Right atrium auricular region (tissue), 2 donors: Measurements from ENCODE around the gene MEGF6. TPM values are rescaled to one million over a fixed set of nuclear protein-coding genes. Genes with fewer than 3 reads are reported as not detected.

Experiments used
- DNase-seq: peaks from one replicate; pipeline ENCODE4 v3.0.0-alpha.2; 2019; ENCODE audit warnings: low spot score
- H3K27ac ChIP-seq, 2 donors: fragments of 200-600 bp; sonication (generic); 1 replicate in 1 of 2; 2 replicates in 1 of 2; pipeline ENCODE4 v1.5.1; 2016 to 2019
- H3K27me3 ChIP-seq, 2 donors: fragments of 200-600 bp; sonication (generic); one replicate each; pipeline versions ENCODE4 v1.5.1 to v1.6.0; 2017 to 2019
- H3K36me3 ChIP-seq: fragments of 200-600 bp; sonication (generic); one replicate; pipeline ENCODE4 v1.5.1; 2016
- H3K4me1 ChIP-seq, 2 donors: fragments of 200-600 bp; sonication (generic); one replicate each; pipeline versions ENCODE4 v1.5.1 to v1.6.0; 2017 to 2019
- H3K4me3 ChIP-seq, 2 donors: fragments of 200-600 bp; sonication (generic); 1 replicate in 1 of 2; 2 replicates in 1 of 2; pipeline ENCODE4 v1.5.1; 2017 to 2019; ENCODE audit warnings: mild to moderate bottlenecking in 1 of 2, moderate library complexity in 1 of 2
- H3K9me3 ChIP-seq, 2 donors: fragments of 200-600 bp; sonication (generic); one replicate each; pipeline ENCODE4 v1.5.1; 2019
- total RNA-seq, 2 donors: library from RNA; depleted of rRNA; stranded (reverse); fragments of >200 nt; gene quantifications; one replicate each; pipeline ENCODE4 v1.1.0, GENCODE V29; 2016
- TF ChIP-seq, protein P1 (sequence below), 2 donors: fragments of 200-600 bp; sonication (generic); IDR thresholded peaks; one replicate each; pipeline ENCODE4 v1.5.1; 2019; ENCODE audit warnings: antibody characterized with exemption in 2 of 2

The MEGF6 gene
- total RNA-seq, 2 donors from 2014 or later = 14.9 to 32.6 TPM

DNA sequence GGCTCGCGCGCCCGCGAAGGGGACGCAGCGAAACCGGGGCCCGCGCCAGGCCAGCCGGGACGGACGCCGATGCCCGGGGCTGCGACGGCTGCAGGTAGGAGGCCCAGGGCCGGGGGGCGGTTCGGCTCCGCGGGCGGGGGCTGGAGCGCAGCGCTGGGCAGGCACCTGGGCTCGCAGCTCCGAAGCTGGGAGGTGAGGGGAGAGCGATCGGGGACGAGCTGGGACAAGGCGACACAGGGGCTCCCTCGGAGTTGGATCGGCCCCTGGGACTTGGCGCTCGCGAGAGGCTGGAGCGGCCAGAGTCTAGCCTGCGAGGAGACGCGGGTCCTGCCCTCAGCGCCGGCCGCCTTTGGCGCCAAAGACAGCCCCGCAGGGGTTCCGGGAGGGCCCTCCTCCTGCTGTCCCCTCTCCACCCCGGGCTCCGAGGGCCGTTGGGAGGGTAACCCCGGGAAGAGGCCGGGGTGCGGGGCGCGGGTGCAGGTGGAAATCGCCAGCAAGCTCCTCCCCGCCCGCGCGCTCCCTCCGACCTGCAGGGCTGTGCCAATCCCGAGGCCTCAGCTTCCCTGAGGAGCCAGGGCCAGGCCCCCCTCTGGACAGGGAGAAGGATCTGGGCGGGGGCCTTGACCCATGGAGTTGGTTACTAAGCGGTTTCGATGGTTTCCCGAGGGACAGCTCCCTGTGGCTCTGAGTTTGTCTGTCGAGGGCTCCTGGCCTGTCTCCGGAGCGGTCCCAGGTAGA, 41.4 kb upstream of the MEGF6 start:
- Histone ChIP-seq H3K4me3 (peak overlapping the region in 1 of 2 donors; percentile 71), H3K9me3 (no peaks in the 10 kb centered on the region), H3K36me3 (no peaks in the 10 kb centered on the region), H3K4me1 (peaks cover 0 to 41% of the 10 kb centered on the region in 2 donors), H3K27me3 (peaks cover 15 to 16% of the 10 kb centered on the region in 2 donors), H3K27ac (no peak overlapping the region)
- no peak for DNase-seq
- TF ChIP-seq, protein P1, sequence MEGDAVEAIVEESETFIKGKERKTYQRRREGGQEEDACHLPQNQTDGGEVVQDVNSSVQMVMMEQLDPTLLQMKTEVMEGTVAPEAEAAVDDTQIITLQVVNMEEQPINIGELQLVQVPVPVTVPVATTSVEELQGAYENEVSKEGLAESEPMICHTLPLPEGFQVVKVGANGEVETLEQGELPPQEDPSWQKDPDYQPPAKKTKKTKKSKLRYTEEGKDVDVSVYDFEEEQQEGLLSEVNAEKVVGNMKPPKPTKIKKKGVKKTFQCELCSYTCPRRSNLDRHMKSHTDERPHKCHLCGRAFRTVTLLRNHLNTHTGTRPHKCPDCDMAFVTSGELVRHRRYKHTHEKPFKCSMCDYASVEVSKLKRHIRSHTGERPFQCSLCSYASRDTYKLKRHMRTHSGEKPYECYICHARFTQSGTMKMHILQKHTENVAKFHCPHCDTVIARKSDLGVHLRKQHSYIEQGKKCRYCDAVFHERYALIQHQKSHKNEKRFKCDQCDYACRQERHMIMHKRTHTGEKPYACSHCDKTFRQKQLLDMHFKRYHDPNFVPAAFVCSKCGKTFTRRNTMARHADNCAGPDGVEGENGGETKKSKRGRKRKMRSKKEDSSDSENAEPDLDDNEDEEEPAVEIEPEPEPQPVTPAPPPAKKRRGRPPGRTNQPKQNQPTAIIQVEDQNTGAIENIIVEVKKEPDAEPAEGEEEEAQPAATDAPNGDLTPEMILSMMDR (IDR thresholded peaks at IDR 0.05) = no peak

DNA sequence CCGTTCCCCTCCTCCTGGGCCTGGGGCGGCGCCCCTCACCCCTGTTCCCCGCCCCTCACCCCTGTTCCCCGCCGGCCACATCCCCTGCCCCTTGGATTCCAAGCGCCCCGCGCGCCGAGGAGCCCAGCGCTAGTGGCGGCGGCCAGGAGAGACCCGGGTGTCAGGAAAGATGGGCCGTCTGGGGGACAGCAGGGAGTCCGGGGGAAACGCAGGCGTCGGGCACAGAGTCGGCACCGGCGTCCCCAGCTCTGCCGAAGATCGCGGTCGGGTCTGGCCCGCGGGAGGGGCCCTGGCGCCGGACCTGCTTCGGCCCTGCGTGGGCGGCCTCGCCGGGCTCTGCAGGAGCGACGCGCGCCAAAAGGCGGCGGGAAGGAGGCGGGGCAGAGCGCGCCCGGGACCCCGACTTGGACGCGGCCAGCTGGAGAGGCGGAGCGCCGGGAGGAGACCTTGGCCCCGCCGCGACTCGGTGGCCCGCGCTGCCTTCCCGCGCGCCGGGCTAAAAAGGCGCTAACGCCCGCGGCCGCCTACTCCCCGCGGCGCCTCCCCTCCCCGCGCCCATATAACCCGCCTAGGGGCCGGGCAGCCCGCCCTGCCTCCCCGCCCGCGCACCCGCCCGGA, 40.7 kb upstream of the MEGF6 start, which contains the start of gene TP73:
Gene TP73, plus strand, starts transcription at position 587 of the 618 bp plus-strand sequence. CDS start 29,850 bp downstream, outside the sequence.
- Histone ChIP-seq H3K4me3 (peak within 1 kb of the TSS; percentile 13 to 71), H3K9me3 (no peaks in the 10 kb centered on the region), H3K27me3 (peaks cover 15 to 16% of the 10 kb centered on the region in 2 donors), H3K36me3 (peaks cover 3% of the 10 kb centered on the region), H3K27ac (no peak within 1 kb of the TSS), H3K4me1 (peaks cover 0 to 41% of the 10 kb centered on the region in 2 donors)
- DNase-seq = no peak
- TF ChIP-seq, protein P1 (IDR thresholded peaks at IDR 0.05) = no peak

DNA sequence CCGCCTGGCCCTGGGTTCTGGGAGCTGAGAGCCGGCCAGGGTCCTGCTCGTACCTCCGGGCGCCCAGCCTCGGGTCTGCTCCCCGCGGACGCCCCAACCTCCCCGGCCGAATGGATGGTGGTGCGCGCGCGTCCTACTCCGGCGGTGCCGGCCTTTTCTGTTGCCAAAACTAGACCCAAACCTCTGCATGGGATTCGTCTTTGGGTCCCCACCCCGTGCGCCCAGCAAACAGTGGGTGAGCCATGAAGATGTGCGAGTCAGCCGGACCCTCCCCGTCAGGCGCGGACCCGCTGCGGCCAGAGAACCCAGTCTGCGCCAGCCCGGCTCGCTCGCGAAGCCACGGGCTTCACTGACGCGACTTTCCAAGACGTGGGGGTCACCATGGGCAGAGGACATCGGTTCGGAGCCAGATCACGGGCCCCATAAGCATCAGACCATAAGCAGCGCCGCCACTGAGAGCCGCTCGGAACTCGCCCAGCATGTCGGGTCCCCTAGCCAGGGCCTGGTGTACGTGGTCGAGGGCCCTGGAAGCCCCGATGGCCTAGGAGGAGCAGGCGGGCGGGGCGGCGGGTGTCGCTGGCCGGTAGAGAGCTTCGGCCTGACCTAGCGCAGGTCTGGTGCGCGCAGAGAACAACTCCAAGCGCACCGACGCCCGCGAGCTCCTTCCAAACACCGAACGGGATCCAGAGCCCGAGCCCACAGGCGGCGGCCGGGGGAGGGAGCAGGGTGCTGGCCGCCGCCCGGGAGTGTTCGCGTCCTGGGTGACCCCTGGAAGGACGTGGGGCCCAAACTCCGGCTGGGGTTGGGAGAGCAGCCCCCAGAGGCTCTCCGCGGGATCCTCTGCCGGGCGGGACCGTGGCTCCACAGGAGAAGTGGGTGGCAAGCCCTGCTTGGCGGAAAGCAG, 40.0 kb upstream of the MEGF6 start:
- H3K4me3 ChIP-seq = peak overlapping the region in 1 of 2 donors; percentile 71
- peaks cover 0 to 41% of the 10 kb centered on the region in 2 donors for H3K4me1 ChIP-seq
- H3K27me3 ChIP-seq = peaks cover 15 to 16% of the 10 kb centered on the region in 2 donors
- TF ChIP-seq, protein P1 (IDR thresholded peaks at IDR 0.05) = no peak
- no peak overlapping the region for H3K27ac ChIP-seq
- no peak for DNase-seq
- peaks cover 10% of the 10 kb centered on the region for H3K36me3 ChIP-seq
- H3K9me3 ChIP-seq = no peaks in the 10 kb centered on the region

DNA sequence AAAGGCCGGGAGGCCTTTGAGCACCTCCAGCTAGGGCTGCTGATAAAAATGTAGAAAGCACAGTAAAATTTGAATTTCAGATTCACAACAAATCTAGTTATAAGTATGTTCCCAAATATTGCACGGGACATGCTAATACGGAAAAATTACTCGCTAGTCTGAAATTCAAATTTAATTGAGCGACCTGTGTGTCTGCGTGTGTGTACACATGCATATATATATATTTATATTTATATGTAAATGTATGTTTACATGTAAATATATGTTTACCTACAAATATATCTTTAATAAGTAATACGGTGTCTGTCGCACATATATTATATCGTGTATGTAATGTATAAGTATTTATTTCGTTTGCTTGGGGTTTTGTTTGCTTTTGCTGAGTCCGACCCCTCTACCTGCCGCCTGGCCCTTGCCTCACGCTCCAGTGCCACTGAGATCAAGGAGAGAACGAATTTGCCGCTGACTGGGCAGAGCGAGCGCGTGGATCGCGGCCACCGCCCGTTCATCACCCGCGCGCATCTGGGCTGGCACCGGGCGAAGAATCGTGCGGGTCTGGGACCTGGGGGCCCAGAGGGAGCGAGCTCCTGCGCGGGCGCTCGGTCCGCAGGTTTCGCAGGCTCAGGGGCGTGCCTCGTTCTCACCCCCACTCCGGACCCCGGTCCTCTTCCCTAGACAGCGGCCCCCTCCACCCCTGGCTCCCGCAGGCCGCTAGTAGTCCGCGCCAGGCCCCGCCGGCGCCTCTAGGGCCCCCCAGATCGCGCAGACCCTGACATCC, 39.1 kb upstream of the MEGF6 start:
- DNase-seq = no peak
- Histone ChIP-seq H3K36me3 (peaks cover 17% of the 10 kb centered on the region), H3K27ac (no peak overlapping the region), H3K4me1 (peaks cover 0 to 41% of the 10 kb centered on the region in 2 donors), H3K27me3 (peaks cover 15 to 16% of the 10 kb centered on the region in 2 donors), H3K4me3 (peak overlapping the region in 1 of 2 donors; percentile 71), H3K9me3 (no peaks in the 10 kb centered on the region)
- TF ChIP-seq, protein P1 (IDR thresholded peaks at IDR 0.05) = peak in 1 of 2 donors; percentile 4
